ENCODE data around the gene PWWP2B.

Gene PWWP2B

GRCh38 chr10:132439025-132439388, 42.0 kb downstream of the PWWP2B start:
- no peak overlapping the region for H3K4me3 ChIP-seq (ENCODE audit: low read depth, low read length, poor library complexity, severe bottlenecking)
- no peak overlapping the region for H3K9ac ChIP-seq (ENCODE audit: low read length)
- H3K9me2 ChIP-seq (ENCODE audit: low read depth, low read length): no peaks in the 10 kb centered on the region
- 0 out of 2 replicates have a peak, but pooled peaks cover 3% of the 10 kb centered on the region for H3K9me3 ChIP-seq (ENCODE audit: low read length)
- H3K27ac ChIP-seq (ENCODE audit: low read depth, low read length, poor library complexity, severe bottlenecking): no peak overlapping the region
- H3K4me2 ChIP-seq (ENCODE audit: low read length): no peak overlapping the region
- H3K4me1 ChIP-seq (ENCODE audit: insufficient read depth, low read length, severe bottlenecking): no peaks in the 10 kb centered on the region
- no peak overlapping the region for H2AFZ ChIP-seq (ENCODE audit: low read length)
- H4K20me1 ChIP-seq (ENCODE audit: insufficient read depth, low read length): no peaks in the 10 kb centered on the region
- H3K36me3 ChIP-seq (ENCODE audit: insufficient read depth, low read length): no peaks in the 10 kb centered on the region
- TF ChIP-seq EZH2 (IDR thresholded peaks at IDR 0.05; ENCODE audit: borderline replicate concordance, low read length) (no peak), CTCF (IDR thresholded peaks at IDR 0.05; ENCODE audit: low read length) (no peak)
- H3F3A ChIP-seq (ENCODE audit: insufficient read depth, low read length): no peaks in the 10 kb centered on the region
- H3K27me3 ChIP-seq (ENCODE audit: insufficient read depth, low read length): no peaks in the 10 kb centered on the region
- no peaks in the 10 kb centered on the region for H3K79me2 ChIP-seq (ENCODE audit: insufficient read depth, low read length)

DNA sequence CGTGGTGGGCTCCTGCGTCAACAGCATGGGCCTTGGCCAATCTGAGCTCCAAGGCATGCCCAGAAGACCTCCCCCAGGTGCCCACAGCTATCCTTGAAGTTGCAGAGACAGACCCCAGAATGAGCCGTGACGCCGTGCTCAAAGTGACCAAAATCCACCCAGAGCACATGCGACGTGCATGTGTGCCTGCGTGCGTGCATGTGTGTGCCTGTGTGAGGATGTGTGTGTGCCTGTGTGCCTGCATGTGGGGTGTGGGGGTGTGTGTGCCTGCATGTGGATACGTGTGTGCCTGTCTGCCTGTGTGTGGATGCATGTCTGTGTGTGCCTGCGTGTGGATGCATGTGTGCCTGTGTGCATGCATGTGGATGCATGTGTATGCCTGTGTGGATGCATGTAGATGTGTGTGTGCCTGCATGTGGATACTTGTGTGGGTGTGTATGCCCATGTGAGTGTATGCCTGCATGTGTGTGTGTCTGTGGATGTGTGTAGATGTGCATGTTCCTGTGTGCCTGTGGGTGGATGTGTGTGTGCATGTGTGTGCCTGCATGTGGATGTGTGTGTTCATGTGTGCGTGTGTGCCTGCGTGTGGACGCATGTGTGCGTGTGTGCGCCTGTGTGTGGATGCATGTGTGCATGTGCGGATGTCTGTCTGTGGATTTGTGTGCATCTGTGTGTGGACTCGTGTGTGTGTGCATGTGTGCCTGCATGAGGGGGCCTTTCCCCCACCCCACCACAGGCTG, 42.6 kb downstream of the PWWP2B start:
- H3K36me3 ChIP-seq (ENCODE audit: insufficient read depth, low read length): no peaks in the 10 kb centered on the region
- H3F3A ChIP-seq (ENCODE audit: insufficient read depth, low read length): no peaks in the 10 kb centered on the region
- no peaks in the 10 kb centered on the region for H4K20me1 ChIP-seq (ENCODE audit: insufficient read depth, low read length)
- 0 out of 2 replicates have a peak, but pooled peaks cover 3% of the 10 kb centered on the region for H3K9me3 ChIP-seq (ENCODE audit: low read length)
- no peaks in the 10 kb centered on the region for H3K27me3 ChIP-seq (ENCODE audit: insufficient read depth, low read length)
- no peaks in the 10 kb centered on the region for H3K9me2 ChIP-seq (ENCODE audit: low read depth, low read length)
- no peak overlapping the region for H3K4me3 ChIP-seq (ENCODE audit: low read depth, low read length, poor library complexity, severe bottlenecking)
- no peak overlapping the region for H3K27ac ChIP-seq (ENCODE audit: low read depth, low read length, poor library complexity, severe bottlenecking)
- no peaks in the 10 kb centered on the region for H3K4me1 ChIP-seq (ENCODE audit: insufficient read depth, low read length, severe bottlenecking)
- TF ChIP-seq EZH2 (IDR thresholded peaks at IDR 0.05; ENCODE audit: borderline replicate concordance, low read length): no peak
- no peak for TF ChIP-seq CTCF (IDR thresholded peaks at IDR 0.05; ENCODE audit: low read length)
- no peak overlapping the region for H3K4me2 ChIP-seq (ENCODE audit: low read length)
- no peaks in the 10 kb centered on the region for H3K79me2 ChIP-seq (ENCODE audit: insufficient read depth, low read length)
- no peak overlapping the region for H3K9ac ChIP-seq (ENCODE audit: low read length)
- H2AFZ ChIP-seq (ENCODE audit: low read length): no peak overlapping the region

GRCh38 chr10:132440791-132441565, 44.0 kb downstream of the PWWP2B start:
- no peaks in the 10 kb centered on the region for H4K20me1 ChIP-seq (ENCODE audit: insufficient read depth, low read length)
- no peaks in the 10 kb centered on the region for H3K36me3 ChIP-seq (ENCODE audit: insufficient read depth, low read length)
- H2AFZ ChIP-seq (ENCODE audit: low read length): no peak overlapping the region
- no peak overlapping the region for H3K9ac ChIP-seq (ENCODE audit: low read length)
- H3K27ac ChIP-seq (ENCODE audit: low read depth, low read length, poor library complexity, severe bottlenecking): no peak overlapping the region
- no peaks in the 10 kb centered on the region for H3F3A ChIP-seq (ENCODE audit: insufficient read depth, low read length)
- H3K9me3 ChIP-seq (ENCODE audit: low read length): 0 out of 2 replicates have a peak, but pooled peaks cover 3% of the 10 kb centered on the region
- H3K4me3 ChIP-seq (ENCODE audit: low read depth, low read length, poor library complexity, severe bottlenecking): no peak overlapping the region
- TF ChIP-seq CTCF (IDR thresholded peaks at IDR 0.05; ENCODE audit: low read length): no peak
- no peak for TF ChIP-seq EZH2 (IDR thresholded peaks at IDR 0.05; ENCODE audit: borderline replicate concordance, low read length)
- no peaks in the 10 kb centered on the region for H3K4me1 ChIP-seq (ENCODE audit: insufficient read depth, low read length, severe bottlenecking)
- no peaks in the 10 kb centered on the region for H3K9me2 ChIP-seq (ENCODE audit: low read depth, low read length)
- H3K79me2 ChIP-seq (ENCODE audit: insufficient read depth, low read length): no peaks in the 10 kb centered on the region
- no peaks in the 10 kb centered on the region for H3K27me3 ChIP-seq (ENCODE audit: insufficient read depth, low read length)
- H3K4me2 ChIP-seq (ENCODE audit: low read length): no peak overlapping the region

All from OCI-LY1 (cell line).